ENCODE measurements around the gene PLA2G2F. TPM values are rescaled to one million over a fixed set of nuclear protein-coding genes. Genes with fewer than 3 reads are reported as not detected.
A peak's percentile ranks its signal among the peaks of the same experiment; 100 is the strongest.

PLA2G2F gene
- total and polyA plus RNA-seq, 5 donors: not detected

GRCh38 chr1:20102875-20103274 lies 36.2 kb upstream of the PLA2G2F start:
- no peaks in the 10 kb centered on the region for H3K27me3 ChIP-seq (ENCODE audit: control insufficient read depth, insufficient read depth)
- no peak overlapping the region for H3K4me3 ChIP-seq (ENCODE audit: low read length)
- H3K4me1 ChIP-seq (ENCODE audit: control insufficient read depth, insufficient read depth, low read length): no peaks in the 10 kb centered on the region
- H3K9me3 ChIP-seq (ENCODE audit: control insufficient read depth, low read length): no peaks in the 10 kb centered on the region
- intact Hi-C loops (cut with DNase I): loop anchor here (5.0 to 10.0 kb wide), 4 partner anchors 44 to 94 kb away; no protein-coding TSS in a partner anchor
- WGBS: 61% methylated on average over 1 of the region's 1 CpG
- ATAC-seq: no peak
- no peak overlapping the region for H3K27ac ChIP-seq (ENCODE audit: low read length)
- DNase-seq: no peak

- no peaks in the 10 kb centered on the region for H3K27me3 ChIP-seq (ENCODE audit: control insufficient read depth, insufficient read depth)
- peaks cover 3% of the 10 kb centered on the region for H3K4me1 ChIP-seq (ENCODE audit: control insufficient read depth, insufficient read depth, low read length)
- ATAC-seq (no peak), DNase-seq (no peak)
- no peak overlapping the region for H3K4me3 ChIP-seq (ENCODE audit: low read length)
- intact Hi-C loops (cut with DNase I): loop anchor here in 1 of 4 donors (10.0 kb wide), 1 partner anchor 49 kb away; no protein-coding TSS in a partner anchor
- H3K27ac ChIP-seq (ENCODE audit: low read length): no peak overlapping the region
- no peaks in the 10 kb centered on the region for H3K9me3 ChIP-seq (ENCODE audit: control insufficient read depth, low read length)
- WGBS: 19% methylated on average over 1 of the region's 1 CpG
Observed at GRCh38 chr1:20105856-20106255, 33.3 kb upstream of the PLA2G2F start.

GRCh38 chr1:20107351-20107750 lies 31.8 kb upstream of the PLA2G2F start:
- intact Hi-C loops (cut with DNase I): loop anchor here in 1 of 4 donors (10.0 kb wide), 1 partner anchor 47 kb away; no protein-coding TSS in a partner anchor

GRCh38 chr1:20107796-20108195 lies 31.3 kb upstream of the PLA2G2F start:
- intact Hi-C loops (cut with DNase I): loop anchor here in 1 of 4 donors (10.0 kb wide), 1 partner anchor 47 kb away; no protein-coding TSS in a partner anchor
- no peaks in the 10 kb centered on the region for H3K9me3 ChIP-seq (ENCODE audit: control insufficient read depth, low read length)
- H3K27me3 ChIP-seq (ENCODE audit: control insufficient read depth, insufficient read depth): no peaks in the 10 kb centered on the region
- H3K27ac ChIP-seq (ENCODE audit: low read length): no peak overlapping the region
- WGBS: 56% methylated on average over 4 of the region's 4 CpGs
- H3K4me3 ChIP-seq (ENCODE audit: low read length): no peak overlapping the region
- DNase-seq (no peak), ATAC-seq (no peak)
- peaks cover 3% of the 10 kb centered on the region for H3K4me1 ChIP-seq (ENCODE audit: control insufficient read depth, insufficient read depth, low read length)

More at GRCh38 chr1:20107351-20107750, 31.8 kb upstream of the PLA2G2F start:
- WGBS: 75% methylated on average over 4 of the region's 4 CpGs
- Histone ChIP-seq H3K9me3 (ENCODE audit: control insufficient read depth, low read length) (no peaks in the 10 kb centered on the region), H3K4me3 (ENCODE audit: low read length) (no peak overlapping the region), H3K4me1 (ENCODE audit: control insufficient read depth, insufficient read depth, low read length) (peaks cover 3% of the 10 kb centered on the region), H3K27ac (ENCODE audit: low read length) (no peak overlapping the region), H3K27me3 (ENCODE audit: control insufficient read depth, insufficient read depth) (no peaks in the 10 kb centered on the region)
- no peak for DNase-seq
- ATAC-seq: no peak

- intact Hi-C loops (cut with DNase I): loop anchor here in 1 of 4 donors (10.0 kb wide), 1 partner anchor 46 kb away; no protein-coding TSS in a partner anchor
- H3K27ac ChIP-seq (ENCODE audit: low read length): no peak overlapping the region
- H3K9me3 ChIP-seq (ENCODE audit: control insufficient read depth, low read length): no peaks in the 10 kb centered on the region
- 45% methylated on average over 5 of the region's 5 CpGs for WGBS
- DNase-seq (no peak), ATAC-seq (no peak)
- no peak overlapping the region for H3K4me3 ChIP-seq (ENCODE audit: low read length)
- H3K27me3 ChIP-seq (ENCODE audit: control insufficient read depth, insufficient read depth): no peaks in the 10 kb centered on the region
- peaks cover 3% of the 10 kb centered on the region for H3K4me1 ChIP-seq (ENCODE audit: control insufficient read depth, insufficient read depth, low read length)
Observed at GRCh38 chr1:20108366-20109123, 30.6 kb upstream of the PLA2G2F start.

- Histone ChIP-seq H3K27me3 (ENCODE audit: control insufficient read depth, insufficient read depth) (no peaks in the 10 kb centered on the region), H3K4me1 (ENCODE audit: control insufficient read depth, insufficient read depth, low read length) (peaks cover 3% of the 10 kb centered on the region), H3K27ac (ENCODE audit: low read length) (no peak overlapping the region), H3K9me3 (ENCODE audit: control insufficient read depth, low read length) (no peaks in the 10 kb centered on the region), H3K4me3 (ENCODE audit: low read length) (no peak overlapping the region)
- intact Hi-C loops (cut with DNase I): loop anchor here in 1 of 4 donors (10.0 kb wide), 1 partner anchor 45 kb away; no protein-coding TSS in a partner anchor
- DNase-seq (no peak), ATAC-seq (peak in 1 of 2 donors; percentile 20)
- 81% methylated on average over 4 of the region's 4 CpGs for WGBS
Observed at GRCh38 chr1:20109223-20109856, 29.8 kb upstream of the PLA2G2F start.

- intact Hi-C loops (cut with DNase I): no loop called here
- WGBS: 51% methylated on average over 12 of the region's 12 CpGs
- peak; percentile 60 to 80 for ATAC-seq
- Histone ChIP-seq H3K27ac (ENCODE audit: low read length) (no peak overlapping the region), H3K27me3 (ENCODE audit: control insufficient read depth, insufficient read depth) (no peaks in the 10 kb centered on the region), H3K4me1 (ENCODE audit: control insufficient read depth, insufficient read depth, low read length) (peaks cover 3% of the 10 kb centered on the region), H3K9me3 (ENCODE audit: control insufficient read depth, low read length) (no peaks in the 10 kb centered on the region), H3K4me3 (ENCODE audit: low read length) (no peak overlapping the region)
- DNase-seq: peak in 2 of 3 donors; percentile 43 to 63
Observed at GRCh38 chr1:20110679-20111078, 28.4 kb upstream of the PLA2G2F start.

GRCh38 chr1:20111452-20111851 lies 27.7 kb upstream of the PLA2G2F start:
- Histone ChIP-seq H3K4me1 (ENCODE audit: control insufficient read depth, insufficient read depth, low read length) (peaks cover 3% of the 10 kb centered on the region), H3K4me3 (ENCODE audit: low read length) (no peak overlapping the region), H3K9me3 (ENCODE audit: control insufficient read depth, low read length) (no peaks in the 10 kb centered on the region), H3K27ac (ENCODE audit: low read length) (no peak overlapping the region), H3K27me3 (ENCODE audit: control insufficient read depth, insufficient read depth) (no peaks in the 10 kb centered on the region)
- ATAC-seq: no peak
- no peak for DNase-seq
- 96% methylated on average over 5 of the region's 5 CpGs for WGBS
- intact Hi-C loops (cut with DNase I): no loop called here

GRCh38 chr1:20112279-20113000 lies 26.7 kb upstream of the PLA2G2F start:
- intact Hi-C loops (cut with DNase I): no loop called here
- Histone ChIP-seq H3K27me3 (ENCODE audit: control insufficient read depth, insufficient read depth) (no peaks in the 10 kb centered on the region), H3K4me1 (ENCODE audit: control insufficient read depth, insufficient read depth, low read length) (peaks cover 3% of the 10 kb centered on the region), H3K27ac (ENCODE audit: low read length) (no peak overlapping the region), H3K4me3 (ENCODE audit: low read length) (no peak overlapping the region), H3K9me3 (ENCODE audit: control insufficient read depth, low read length) (no peaks in the 10 kb centered on the region)
- ATAC-seq (no peak), DNase-seq (no peak)
- WGBS: 81% methylated on average over 3 of the region's 3 CpGs

GRCh38 chr1:20114021-20114648 lies 25.0 kb upstream of the PLA2G2F start:
- Histone ChIP-seq H3K4me1 (ENCODE audit: control insufficient read depth, insufficient read depth, low read length) (peaks cover under 1% of the 10 kb centered on the region), H3K27ac (ENCODE audit: low read length) (no peak overlapping the region), H3K4me3 (ENCODE audit: low read length) (no peak overlapping the region), H3K27me3 (ENCODE audit: control insufficient read depth, insufficient read depth) (no peaks in the 10 kb centered on the region), H3K9me3 (ENCODE audit: control insufficient read depth, low read length) (no peaks in the 10 kb centered on the region)
- DNase-seq (no peak), ATAC-seq (no peak)
- intact Hi-C loops (cut with DNase I): no loop called here
- WGBS: 73% methylated on average over 15 of the region's 15 CpGs

Measured in right cardiac atrium (tissue), 5 donors.